Neuronal stem cell (in vitro differentiated cells): ENCODE data around the gene VTA1. TPM values are rescaled to one million over a fixed set of nuclear protein-coding genes. Genes with fewer than 3 reads are reported as not detected.
A peak's percentile ranks its signal among the peaks of the same experiment; 100 is the strongest.
"Not testable (repeated sequence)": the region's sequence is repeated elsewhere in the genome, so short reads cannot be mapped to it uniquely, and the experiment has no call there.

Source experiments
- DNase-seq: peaks from one replicate; pipeline ENCODE4 v3.0.0-alpha.2; 2013; ENCODE audit warnings: low spot score
- H2AFZ ChIP-seq: one replicate; pipeline ENCODE4 v1.6.1; 2013; ENCODE audit warnings: mild to moderate bottlenecking, low read length, inconsistent platforms
- H2AK5ac ChIP-seq: 2 replicates; pipeline ENCODE4 v1.6.1; 2013; ENCODE audit warnings: low read depth, mild to moderate bottlenecking, inconsistent platforms, low read length, moderate library complexity, mixed read lengths
- H2BK120ac ChIP-seq: 2 replicates; pipeline ENCODE4 v1.6.1; 2013; ENCODE audit warnings: low read depth, mild to moderate bottlenecking, inconsistent platforms, low read length, moderate library complexity, mixed read lengths
- H2BK12ac ChIP-seq: one replicate; pipeline ENCODE4 v1.6.1; 2013; ENCODE audit warnings: low read length, inconsistent platforms
- H2BK15ac ChIP-seq: 2 replicates; pipeline ENCODE4 v1.6.1; 2013; ENCODE audit warnings: mild to moderate bottlenecking, low read length, inconsistent platforms, mixed read lengths
- H2BK5ac ChIP-seq: one replicate; pipeline ENCODE4 v1.6.1; 2013; ENCODE audit warnings: inconsistent platforms, mild to moderate bottlenecking, low read length, moderate library complexity
- H3K14ac ChIP-seq: one replicate; pipeline ENCODE4 v1.6.1; 2013; ENCODE audit warnings: low read length, inconsistent platforms
- H3K18ac ChIP-seq: 2 replicates; pipeline ENCODE4 v1.6.1; 2013; ENCODE audit warnings: low read length, inconsistent platforms
- H3K23ac ChIP-seq: 2 replicates; pipeline ENCODE4 v1.6.1; 2013; ENCODE audit warnings: low read depth, mild to moderate bottlenecking, mixed read lengths, low read length, inconsistent platforms; ENCODE audit not compliant: poor library complexity
- H3K27ac ChIP-seq: replicated peaks from 3 replicates; pipeline ENCODE4 v1.5.1; 2013; ENCODE audit warnings: low read length, inconsistent platforms
- H3K27me3 ChIP-seq, 3 experiments: 2 replicates each; pipeline ENCODE4 v1.6.1; 2013; ENCODE audit warnings: low read length in 3 of 3, mild to moderate bottlenecking in 2 of 3, inconsistent platforms in 1 of 3, low read depth in 1 of 3, mixed read lengths in 1 of 3, moderate library complexity in 1 of 3; ENCODE audit not compliant: control insufficient read depth in 3 of 3, insufficient read depth in 3 of 3
- H3K36me3 ChIP-seq, 2 donors: replicated peaks in 1 of 2; 2 replicates each; pipeline ENCODE4 v1.6.1; 2013; ENCODE audit warnings: low read length in 2 of 2; ENCODE audit not compliant: control insufficient read depth in 2 of 2, insufficient read depth in 2 of 2
- H3K4ac ChIP-seq: 2 replicates; pipeline ENCODE4 v1.6.1; 2013; ENCODE audit warnings: inconsistent platforms, mild to moderate bottlenecking, low read length, moderate library complexity
- H3K4me1 ChIP-seq, 2 donors: 1 replicate in 1 of 2; 2 replicates in 1 of 2; pipeline ENCODE4 v1.6.1; 2013; ENCODE audit warnings: low read length in 2 of 2, low read depth in 1 of 2; ENCODE audit not compliant: control insufficient read depth in 2 of 2, insufficient read depth in 1 of 2
- H3K4me2 ChIP-seq: one replicate; pipeline ENCODE4 v1.6.1; 2013; ENCODE audit warnings: mild to moderate bottlenecking, low read length, inconsistent platforms; ENCODE audit not compliant: insufficient read depth, poor library complexity, severe bottlenecking
- H3K4me3 ChIP-seq, 2 donors: 2 replicates each; pipeline ENCODE4 v1.5.1; 2013; ENCODE audit warnings: low read length in 2 of 2, mild to moderate bottlenecking in 2 of 2, inconsistent platforms in 1 of 2, moderate library complexity in 1 of 2
- H3K79me1 ChIP-seq: one replicate; pipeline ENCODE4 v1.6.1; 2013; ENCODE audit warnings: low read depth, mild to moderate bottlenecking, inconsistent platforms, low read length, moderate library complexity
- H3K9ac ChIP-seq: one replicate; pipeline ENCODE4 v1.6.1; 2013; ENCODE audit warnings: mild to moderate bottlenecking, low read depth, low read length, inconsistent platforms; ENCODE audit not compliant: poor library complexity
- H3K9me3 ChIP-seq, 2 donors: replicated peaks in 1 of 2; 2 replicates each; pipeline versions ENCODE3 to v1.6.1; 2013; ENCODE audit warnings: low read length in 2 of 2, mild to moderate bottlenecking in 2 of 2, inconsistent platforms in 1 of 2, low read depth in 1 of 2, mixed read lengths in 1 of 2, moderate library complexity in 1 of 2; ENCODE audit not compliant: control insufficient read depth in 2 of 2, insufficient read depth in 1 of 2
- H4K8ac ChIP-seq: one replicate; pipeline ENCODE4 v1.6.1; 2013; ENCODE audit warnings: low read depth, mild to moderate bottlenecking, inconsistent platforms, low read length, moderate library complexity
- H4K91ac ChIP-seq: one replicate; pipeline ENCODE4 v1.6.1; 2013; ENCODE audit warnings: low read length, low read depth, mild to moderate bottlenecking, inconsistent platforms; ENCODE audit not compliant: poor library complexity
- WGBS, 2 donors: extraction: QIAGEN DNeasy Blood & Tissue Kit; methylation state at CpG; one replicate each; pipeline ENCODE4 v1.1.7; 2013; ENCODE audit warnings: missing lambda C conversion rate in 2 of 2, mixed read lengths in 1 of 2; ENCODE audit not compliant: insufficient read length in 2 of 2, insufficient replicate concordance in 1 of 2; ENCODE audit errors: extremely low coverage in 2 of 2; 5-methylcytosine and 5-hydroxymethylcytosine counted together
- polyA plus RNA-seq, 2 experiments: library from polyadenylated mRNA; stranded (reverse); fragments of 200-250 nt; gene quantifications; one replicate each; pipeline ENCODE4 v1.2.3, GENCODE V29; 2013

The VTA1 gene
- polyA plus RNA-seq (2013, experiment 1 of 2), result 55.9 TPM
- polyA plus RNA-seq (2013, experiment 2 of 2), result 56.2 TPM

GRCh38 chr6:142146828-142147662 is at the start of gene VTA1, which contains the start of gene NMBR:
Gene VTA1 (plus strand): TSS chr6:142147263. CDS start chr6:142147288, 25 bp downstream.
Gene NMBR (minus strand): TSS chr6:142147122. CDS start chr6:142088658, 58,464 bp downstream.
- Histone ChIP-seq H3K4ac (no peak within 1 kb of the TSS), H3K27ac (no peak within 1 kb of the TSS), H2BK5ac (no peak within 1 kb of the TSS)

GRCh38 chr6:142104820-142105219 is 42.2 kb upstream of the VTA1 start:
- not testable (repeated sequence) for H3K18ac ChIP-seq, H4K8ac ChIP-seq, H3K23ac ChIP-seq, H3K4ac ChIP-seq, H4K91ac ChIP-seq, H3K79me1 ChIP-seq, H2BK5ac ChIP-seq, H3K9me3 ChIP-seq, H2AFZ ChIP-seq, H3K4me3 ChIP-seq, H3K36me3 ChIP-seq, DNase-seq, H2BK12ac ChIP-seq, H3K4me2 ChIP-seq, H3K9ac ChIP-seq, H3K4me1 ChIP-seq, H3K27ac ChIP-seq, H2BK15ac ChIP-seq, H2AK5ac ChIP-seq, H3K27me3 ChIP-seq, H3K14ac ChIP-seq, H2BK120ac ChIP-seq
- WGBS, 2 donors, result no CpG with 5 or more reads among the region's 5 CpGs

More at GRCh38 chr6:142146828-142147662, at the start of gene VTA1, which contains the start of gene NMBR:
- Histone ChIP-seq H3K9me3 (no peaks in the 10 kb centered on the region), H3K23ac (no peak within 1 kb of the TSS), H3K4me3 (peak within 1 kb of the TSS; percentile 80 to 94), H3K4me2 (peak within 1 kb of the TSS; percentile 50), H2AFZ (peak within 1 kb of the TSS; percentile 86), H3K14ac (no peak within 1 kb of the TSS), H3K4me1 (peaks cover 0 to 1% of the 10 kb centered on the region in 2 donors), H4K8ac (no peak within 1 kb of the TSS), H3K79me1 (peaks cover 3% of the 10 kb centered on the region), H3K36me3 (peaks cover 0 to 15% of the 10 kb centered on the region in 2 donors), H2BK15ac (no peak within 1 kb of the TSS), H2AK5ac (no peak within 1 kb of the TSS), H4K91ac (no peak within 1 kb of the TSS), H3K18ac (peak within 1 kb of the TSS; percentile 86), H2BK120ac (no peak within 1 kb of the TSS), H3K9ac (peak within 1 kb of the TSS; percentile 93), H2BK12ac (no peak within 1 kb of the TSS), H3K27me3 (no peaks in the 10 kb centered on the region)
- peak; percentile 90 for DNase-seq
- no CpG with 5 or more reads among the region's 38 CpGs for WGBS, 2 donors

- H3K9me3 ChIP-seq, H2BK12ac ChIP-seq, H3K79me1 ChIP-seq, H2AK5ac ChIP-seq, H3K23ac ChIP-seq, H2AFZ ChIP-seq, H3K9ac ChIP-seq, H4K91ac ChIP-seq, H2BK120ac ChIP-seq, H3K4me2 ChIP-seq, DNase-seq, H3K36me3 ChIP-seq, H4K8ac ChIP-seq, H3K4ac ChIP-seq, H3K18ac ChIP-seq, H3K4me1 ChIP-seq, H3K14ac ChIP-seq, H2BK15ac ChIP-seq, H3K4me3 ChIP-seq, H2BK5ac ChIP-seq, H3K27ac ChIP-seq, H3K27me3 ChIP-seq: not testable (repeated sequence)
- WGBS, 2 donors, result no CpG with 5 or more reads among the region's 9 CpGs
These were observed 36.2 kb upstream of the VTA1 start for GRCh38 chr6:142110820-142111219.

- DNase-seq, result peak; percentile 75
- no peak overlapping the region for H2BK15ac ChIP-seq
- H2BK120ac ChIP-seq, result no peak overlapping the region
- H3K27ac ChIP-seq, result no peak overlapping the region
- no peaks in the 10 kb centered on the region for H3K27me3 ChIP-seq
- no peak overlapping the region for H2BK5ac ChIP-seq
- no peak overlapping the region for H4K91ac ChIP-seq
- no peak overlapping the region for H2AFZ ChIP-seq
- no peaks in the 10 kb centered on the region for H3K4me1 ChIP-seq
- no peaks in the 10 kb centered on the region for H3K79me1 ChIP-seq
- H3K14ac ChIP-seq, result no peak overlapping the region
- H4K8ac ChIP-seq, result no peak overlapping the region
- no CpG with 5 or more reads among the region's 4 CpGs for WGBS, 2 donors
- no peak overlapping the region for H2BK12ac ChIP-seq
- no peak overlapping the region for H2AK5ac ChIP-seq
- no peak overlapping the region for H3K4ac ChIP-seq
- H3K36me3 ChIP-seq, result no peaks in the 10 kb centered on the region
- H3K23ac ChIP-seq, result no peak overlapping the region
- no peak overlapping the region for H3K4me2 ChIP-seq
- no peaks in the 10 kb centered on the region for H3K9me3 ChIP-seq
- H3K18ac ChIP-seq, result no peak overlapping the region
- H3K9ac ChIP-seq, result no peak overlapping the region
- H3K4me3 ChIP-seq, result no peak overlapping the region
These were observed 34.5 kb upstream of the VTA1 start for GRCh38 chr6:142112451-142113061.
